Neural progenitor cell (in vitro differentiated cells): ENCODE results near the gene RTP5. TPM values are rescaled to one million over a fixed set of nuclear protein-coding genes. Genes with fewer than 3 reads are reported as not detected.

ENCODE experiments used
- DNase-seq: peaks from one replicate; pipeline ENCODE4 v3.0.0-alpha.2; 2016; ENCODE audit warnings: low spot score
- H2AFZ ChIP-seq: fragments of 200-600 bp; sonication (generic); replicated peaks from 2 replicates; pipeline ENCODE4 v1.6.1; 2016; ENCODE audit warnings: antibody characterized with exemption
- H3F3A ChIP-seq: fragments of 200-600 bp; sonication (generic); 2 replicates; pipeline ENCODE4 v1.6.1; 2016; ENCODE audit warnings: antibody characterized with exemption, low read depth
- H3K27ac ChIP-seq: fragments of 200-600 bp; sonication (generic); 2 replicates; pipeline ENCODE4 v1.5.1; 2016; ENCODE audit warnings: mild to moderate bottlenecking
- H3K27me3 ChIP-seq: fragments of 200-600 bp; sonication (generic); 2 replicates; pipeline ENCODE4 v1.6.1; 2016; ENCODE audit warnings: mild to moderate bottlenecking, moderate library complexity
- H3K36me3 ChIP-seq: fragments of 200-600 bp; sonication (generic); 2 replicates; pipeline ENCODE4 v1.5.1; 2016
- H3K4me1 ChIP-seq: fragments of 200-600 bp; sonication (generic); 2 replicates; pipeline ENCODE4 v1.6.1; 2016; ENCODE audit warnings: mixed run types
- H3K4me2 ChIP-seq: fragments of 200-600 bp; sonication (generic); 2 replicates; pipeline ENCODE4 v1.6.1; 2016
- H3K4me3 ChIP-seq: fragments of 200-600 bp; sonication (generic); 2 replicates; pipeline ENCODE4 v1.5.1; 2016
- H3K79me2 ChIP-seq: fragments of 200-600 bp; sonication (generic); 2 replicates; pipeline ENCODE4 v1.6.1; 2016; ENCODE audit warnings: low read depth
- H3K9ac ChIP-seq: fragments of 200-600 bp; sonication (generic); 2 replicates; pipeline ENCODE4 v1.6.1; 2016
- H3K9me3 ChIP-seq: fragments of 200-600 bp; sonication (generic); 2 replicates; pipeline ENCODE4 v1.5.1; 2016; ENCODE audit warnings: low read depth
- H4K20me1 ChIP-seq: fragments of 200-600 bp; sonication (generic); 2 replicates; pipeline ENCODE4 v1.6.1; 2016; ENCODE audit warnings: low read depth
- H3K27ac Mint-ChIP-seq: 3 replicates; pipeline ENCODE4 v1.8.0; 2021; ENCODE audit warnings: mixed read lengths
- H3K27me3 Mint-ChIP-seq: 2 replicates; pipeline ENCODE4 v1.8.0; 2022; ENCODE audit warnings: low read depth, mild to moderate bottlenecking, inconsistent platforms, moderate library complexity, mixed read lengths; ENCODE audit not compliant: insufficient read depth
- H3K36me3 Mint-ChIP-seq: 3 replicates; pipeline ENCODE4 v1.8.0; 2021; ENCODE audit warnings: mixed read lengths
- H3K4me1 Mint-ChIP-seq: 3 replicates; pipeline ENCODE4 v1.8.0; 2021; ENCODE audit warnings: mixed read lengths
- H3K4me3 Mint-ChIP-seq: 3 replicates; pipeline ENCODE4 v1.8.0; 2021; ENCODE audit warnings: mild to moderate bottlenecking, moderate library complexity, mixed read lengths
- H3K9me3 Mint-ChIP-seq: 3 replicates; pipeline ENCODE4 v1.8.0; 2020; ENCODE audit warnings: mixed read lengths
- CTCF ChIP-seq: fragments of 200-600 bp; sonication (generic); IDR thresholded peaks from 2 replicates; pipeline ENCODE4 v1.5.1; 2017; ENCODE audit warnings: antibody characterized with exemption, mild to moderate bottlenecking
- EZH2 ChIP-seq: fragments of 200-600 bp; sonication (generic); IDR thresholded peaks from 2 replicates; pipeline ENCODE4 v1.6.1; 2017; ENCODE audit warnings: antibody characterized with exemption, mild to moderate bottlenecking, moderate library complexity
- EZH2phosphoT487 ChIP-seq: fragments of 200-600 bp; sonication (generic); IDR thresholded peaks from 2 replicates; pipeline ENCODE4 v1.6.1; 2017; ENCODE audit warnings: antibody characterized with exemption
- total RNA-seq: library from RNA; depleted of rRNA; stranded (reverse); fragments of >200 nt; gene quantifications from 2 replicates; pipeline ENCODE4 v1.2.3, GENCODE V29; 2015; ENCODE audit warnings: low replicate concordance

The RTP5 gene
- total RNA-seq, 1 donor from 2014 or later: not detected

- TF ChIP-seq EZH2 (no peak), EZH2phosphoT487 (no peak), CTCF (no peak)
- H3K36me3 Mint-ChIP-seq: peaks cover 2% of the 10 kb centered on the region
- Histone ChIP-seq H3K4me3 (no peak overlapping the region), H3K9ac (no peak overlapping the region), H3K79me2 (no peaks in the 10 kb centered on the region), H3K4me1 (peaks cover 9% of the 10 kb centered on the region), H3K4me2 (no peak overlapping the region), H3K27me3 (no peaks in the 10 kb centered on the region), H3K36me3 (no peaks in the 10 kb centered on the region), H3F3A (peaks cover 9% of the 10 kb centered on the region), H2AFZ (no peak overlapping the region), H4K20me1 (no peaks in the 10 kb centered on the region), H3K27ac (no peak overlapping the region), H3K9me3 (no peaks in the 10 kb centered on the region)
- H3K27me3 Mint-ChIP-seq: peaks cover 18% of the 10 kb centered on the region
- no peak overlapping the region for H3K27ac Mint-ChIP-seq
- H3K4me1 Mint-ChIP-seq: peaks cover 6% of the 10 kb centered on the region
- DNase-seq: no peak
- H3K9me3 Mint-ChIP-seq: peaks cover 12% of the 10 kb centered on the region
- H3K4me3 Mint-ChIP-seq: no peak overlapping the region
Observed at GRCh38 chr2:241877197-241877685, 7.7 kb downstream of the RTP5 start.

- H3K9me3 ChIP-seq: no peaks in the 10 kb centered on the region
- Mint-ChIP-seq H3K4me3 (no peak overlapping the region), H3K27me3 (peaks cover 18% of the 10 kb centered on the region), H3K4me1 (peaks cover 15% of the 10 kb centered on the region), H3K9me3 (peaks cover 12% of the 10 kb centered on the region), H3K27ac (no peak overlapping the region), H3K36me3 (peaks cover 2% of the 10 kb centered on the region)
- H3K27ac ChIP-seq: no peak overlapping the region
- H4K20me1 ChIP-seq: no peaks in the 10 kb centered on the region
- no peaks in the 10 kb centered on the region for H3K27me3 ChIP-seq
- TF ChIP-seq EZH2phosphoT487 (no peak), CTCF (peak; percentile 66), EZH2 (no peak)
- no peak overlapping the region for H2AFZ ChIP-seq
- DNase-seq: peak; percentile 81
- no peak overlapping the region for H3K9ac ChIP-seq
- H3K36me3 ChIP-seq: no peaks in the 10 kb centered on the region
- peaks cover 13% of the 10 kb centered on the region for H3F3A ChIP-seq
- peaks cover 19% of the 10 kb centered on the region for H3K4me1 ChIP-seq
- H3K79me2 ChIP-seq: no peaks in the 10 kb centered on the region
- no peak overlapping the region for H3K4me2 ChIP-seq
- no peak overlapping the region for H3K4me3 ChIP-seq
Observed at GRCh38 chr2:241877989-241878970, 8.8 kb downstream of the RTP5 start.

GRCh38 chr2:241879326-241879725, 9.8 kb downstream of the RTP5 start:
- peaks cover 8% of the 10 kb centered on the region for H3K9me3 Mint-ChIP-seq
- Histone ChIP-seq H3K9me3 (no peaks in the 10 kb centered on the region), H4K20me1 (no peaks in the 10 kb centered on the region), H3K79me2 (no peaks in the 10 kb centered on the region), H3K36me3 (no peaks in the 10 kb centered on the region), H3K9ac (no peak overlapping the region), H2AFZ (no peak overlapping the region), H3K27ac (no peak overlapping the region), H3K4me2 (no peak overlapping the region), H3K4me3 (no peak overlapping the region), H3K4me1 (peaks cover 19% of the 10 kb centered on the region), H3K27me3 (no peaks in the 10 kb centered on the region), H3F3A (peaks cover 13% of the 10 kb centered on the region)
- H3K4me1 Mint-ChIP-seq: peaks cover 17% of the 10 kb centered on the region
- no peak for DNase-seq
- H3K36me3 Mint-ChIP-seq: peaks cover 2% of the 10 kb centered on the region
- no peak overlapping the region for H3K27ac Mint-ChIP-seq
- TF ChIP-seq EZH2phosphoT487 (no peak), EZH2 (no peak), CTCF (no peak)
- H3K4me3 Mint-ChIP-seq: no peak overlapping the region
- peaks cover 19% of the 10 kb centered on the region for H3K27me3 Mint-ChIP-seq
